IMR-90 (cell line): ENCODE results near the gene WNT6. TPM values are rescaled to one million over a fixed set of nuclear protein-coding genes. Genes with fewer than 3 reads are reported as not detected.

Experiments used
- ATAC-seq: fragments of 200-7000 bp; cut with Tn5 transposase; 2 replicates; pipeline ENCODE4 v1.9.1; 2020; ENCODE audit warnings: low read depth, mild to moderate bottlenecking, moderate library complexity
- BruUV-seq: library from RNA; stranded (reverse); fragments of 400-500 nt; replicated peaks from 2 replicates; lab custom pipeline; 2021; lab: Mats Ljungman, UMichigan
- CTCF ChIA-PET: fragments of 300-600 bp; formaldehyde crosslinking; extraction: SDS; loops from one replicate; lab custom pipeline; 2021; ENCODE audit warnings: antibody characterized with exemption; lab: Yijun Ruan, JAX
- POLR2A ChIA-PET: fragments of 300-600 bp; sonication (Branson Sonifier 250); formaldehyde crosslinking; loops from one replicate; lab custom pipeline; 2022; ENCODE audit warnings: antibody characterized with exemption; ENCODE audit not compliant: unreplicated experiment; lab: Charles Lee
- DNase-seq: peaks from one replicate; pipeline ENCODE4 v3.0.0; 2013
- H2AFZ ChIP-seq: replicated peaks from 2 replicates; pipeline ENCODE3; 2013; ENCODE audit warnings: low read length, mild to moderate bottlenecking; ENCODE audit not compliant: poor library complexity
- H2AK5ac ChIP-seq: 2 replicates; pipeline ENCODE4 v1.6.1; 2013; ENCODE audit warnings: low read depth, low read length, inconsistent platforms
- H2AK9ac ChIP-seq: replicated peaks from 2 replicates; pipeline ENCODE3; 2013; ENCODE audit warnings: mild to moderate bottlenecking, low read depth, low read length, moderate library complexity; ENCODE audit not compliant: poor library complexity
- H2BK120ac ChIP-seq: 2 replicates; pipeline ENCODE4 v1.6.1; 2013; ENCODE audit warnings: low read depth, low read length, inconsistent platforms
- H2BK15ac ChIP-seq: 3 replicates; pipeline ENCODE4 v1.6.1; 2013; ENCODE audit warnings: low read depth, low read length, inconsistent platforms
- H2BK20ac ChIP-seq: 2 replicates; pipeline ENCODE4 v1.6.1; 2013; ENCODE audit warnings: low read depth, mild to moderate bottlenecking, inconsistent platforms, low read length, moderate library complexity
- H2BK5ac ChIP-seq: 2 replicates; pipeline ENCODE4 v1.6.1; 2013; ENCODE audit warnings: mild to moderate bottlenecking, low read depth, low read length, inconsistent platforms; ENCODE audit not compliant: poor library complexity, severe bottlenecking
- H3K14ac ChIP-seq: replicated peaks from 2 replicates; pipeline ENCODE4 v1.6.1; 2013; ENCODE audit warnings: low read depth, low read length, inconsistent platforms
- H3K18ac ChIP-seq: 2 replicates; pipeline ENCODE4 v1.6.1; 2013; ENCODE audit warnings: low read depth, low read length, control low read depth
- H3K23ac ChIP-seq: 2 replicates; pipeline ENCODE4 v1.6.1; 2013; ENCODE audit warnings: low read depth, low read length, inconsistent platforms
- H3K27ac ChIP-seq: 2 replicates; pipeline ENCODE4 v1.5.1; 2013; ENCODE audit warnings: mild to moderate bottlenecking, control low read depth, low read length; ENCODE audit not compliant: insufficient read depth
- H3K27me3 ChIP-seq: 2 replicates; pipeline ENCODE4 v1.6.1; 2013; ENCODE audit warnings: low read length; ENCODE audit not compliant: control insufficient read depth, insufficient read depth
- H3K36me3 ChIP-seq: 2 replicates; pipeline ENCODE4 v1.6.1; 2013; ENCODE audit warnings: low read length, mixed read lengths; ENCODE audit not compliant: control insufficient read depth, insufficient read depth
- H3K4ac ChIP-seq: 2 replicates; pipeline ENCODE4 v1.6.1; 2013; ENCODE audit warnings: low read depth, low read length, inconsistent platforms
- H3K4me1 ChIP-seq: 2 replicates; pipeline ENCODE4 v1.6.1; 2013; ENCODE audit warnings: low read length, mixed read lengths; ENCODE audit not compliant: control insufficient read depth, insufficient read depth
- H3K4me2 ChIP-seq: 2 replicates; pipeline ENCODE4 v1.6.1; 2013; ENCODE audit warnings: low read depth, mild to moderate bottlenecking, control low read depth, low read length, moderate library complexity
- H3K4me3 ChIP-seq: 2 replicates; pipeline ENCODE4 v1.5.1; 2013; ENCODE audit warnings: low read depth, mild to moderate bottlenecking, control low read depth, low read length, moderate library complexity; ENCODE audit not compliant: insufficient read depth
- H3K56ac ChIP-seq: 2 replicates; pipeline ENCODE4 v1.6.1; 2013; ENCODE audit warnings: low read length, inconsistent platforms; ENCODE audit not compliant: insufficient read depth; ENCODE audit errors: extremely low read depth
- H3K79me1 ChIP-seq, 2 experiments: 2 replicates each; pipeline ENCODE4 v1.6.1; 2013; ENCODE audit warnings: low read length in 2 of 2, inconsistent platforms in 1 of 2, low read depth in 1 of 2
- H3K9ac ChIP-seq: 2 replicates; pipeline ENCODE4 v1.6.1; 2013; ENCODE audit warnings: low read depth, low read length, control low read depth
- H3K9me1 ChIP-seq: 2 replicates; pipeline ENCODE4 v1.6.1; 2013; ENCODE audit warnings: low read length, inconsistent platforms; ENCODE audit not compliant: insufficient read depth
- H3K9me3 ChIP-seq: 2 replicates; pipeline ENCODE4 v1.6.1; 2013; ENCODE audit warnings: low read length; ENCODE audit not compliant: control insufficient read depth, insufficient read depth
- H4K20me1 ChIP-seq: 2 replicates; pipeline ENCODE4 v1.6.1; 2013; ENCODE audit warnings: low read length, inconsistent platforms; ENCODE audit not compliant: insufficient read depth
- H4K5ac ChIP-seq: 2 replicates; pipeline ENCODE4 v1.6.1; 2013; ENCODE audit warnings: mild to moderate bottlenecking, low read depth, low read length, control low read depth
- H4K8ac ChIP-seq, 2 experiments: 2 replicates each; pipeline ENCODE4 v1.6.1; 2013; ENCODE audit warnings: low read depth in 2 of 2, low read length in 2 of 2, control low read depth in 1 of 2, inconsistent platforms in 1 of 2
- H4K91ac ChIP-seq: 2 replicates; pipeline ENCODE4 v1.6.1; 2013; ENCODE audit warnings: low read depth, low read length, inconsistent platforms; ENCODE audit not compliant: insufficient read depth
- MXI1 ChIP-seq: IDR thresholded peaks from 2 replicates; pipeline ENCODE4 v1.6.1; 2012; ENCODE audit warnings: low read depth, mild to moderate bottlenecking, low read length, moderate library complexity, borderline replicate concordance
- NFE2L2 ChIP-seq: fragments of 150-350 bp; IDR thresholded peaks from 2 replicates; pipeline ENCODE4 v1.6.1; 2016; ENCODE audit warnings: low read depth, mild to moderate bottlenecking, low read length
- POLR2A ChIP-seq: IDR thresholded peaks from 2 replicates; pipeline ENCODE4 v1.6.1; 2012; ENCODE audit warnings: mild to moderate bottlenecking, low read depth, low read length
- WGBS, 2 experiments: methylation state at CpG; one replicate each; pipeline versions ENCODE4 v1.1.5 to v1.1.7; 2013; ENCODE audit warnings: missing lambda C conversion rate in 2 of 2; ENCODE audit not compliant: insufficient read length in 1 of 2; ENCODE audit errors: extremely low coverage in 2 of 2; 5-methylcytosine and 5-hydroxymethylcytosine counted together
- dilution Hi-C: fragments of 300-500 bp; cut with HindIII; formaldehyde crosslinking; loops from one replicate; pipeline ENCODE4 v1.14.3; 2018; ENCODE audit warnings: low sequenced_read_pairs; ENCODE audit not compliant: unreplicated experiment
- in situ Hi-C: fragments of 300-500 bp; cut with MboI; formaldehyde crosslinking; loops from 3 replicates; pipeline ENCODE4 v1.14.3; 2019; ENCODE audit warnings: low sequenced_read_pairs, inconsistent platforms, mixed read lengths
- intact Hi-C: fragments of 100-400 bp; cut with micrococcal nuclease; formaldehyde crosslinking; loops from 2 replicates; pipeline ENCODE4 v1.10.0; 2022
- polyA plus RNA-seq, 3 experiments: library from polyadenylated mRNA; depleted of rRNA; stranded (reverse); fragments of >200 nt; gene quantifications; 2 replicates each; pipeline ENCODE4 v1.2.3, GENCODE V29; 2012; ENCODE audit warnings: low replicate concordance in 1 of 3
- total RNA-seq: library from RNA; depleted of rRNA; stranded (reverse); fragments of >200 nt; gene quantifications from 2 replicates; pipeline ENCODE4 v1.2.3, GENCODE V29; 2012
- TF ChIP-seq, protein P1 (sequence below): fragments of 150-350 bp; IDR thresholded peaks from 2 replicates; pipeline ENCODE4 v1.6.1; 2017; ENCODE audit warnings: mild to moderate bottlenecking, antibody characterized with exemption, low read length, low read depth

The WNT6 gene
- total and polyA plus RNA-seq, 2 of the 4 experiments (the other 2 are of a cell fraction) = not detected

DNA sequence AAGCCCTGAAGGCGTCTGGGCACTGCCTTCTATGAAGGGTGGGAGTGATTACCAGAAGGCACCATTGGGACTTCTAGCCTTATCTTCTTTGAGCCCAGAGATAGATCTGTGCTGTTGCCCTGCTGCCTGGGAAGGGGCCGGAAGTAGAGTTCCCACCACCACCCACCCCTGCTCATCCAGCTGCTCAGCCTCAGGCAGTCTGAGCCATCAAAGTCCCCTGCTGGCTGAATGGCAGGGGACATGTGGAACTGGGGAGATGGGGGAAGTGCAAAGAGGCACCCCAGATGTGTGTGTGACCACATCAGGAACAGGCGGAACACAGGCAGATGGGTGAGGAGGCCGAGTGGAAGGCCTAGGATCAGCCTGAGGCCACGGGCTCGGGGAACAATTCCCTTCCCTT lies 17.7 kb downstream of the WNT6 start:
- dilution Hi-C loops (no loop called here), intact Hi-C loops (no loop called here), in situ Hi-C loops (no loop called here)
- Histone ChIP-seq H2BK15ac (no peak overlapping the region), H3K14ac (no peak overlapping the region), H3K56ac (no peak overlapping the region), H3K4ac (no peak overlapping the region), H3K36me3 (no peaks in the 10 kb centered on the region), H4K5ac (no peak overlapping the region), H2AFZ (no peak overlapping the region), H4K8ac (no peak overlapping the region), H3K4me3 (no peak overlapping the region), H3K18ac (no peak overlapping the region), H4K20me1 (no peaks in the 10 kb centered on the region), H2BK5ac (no peak overlapping the region), H2AK5ac (no peak overlapping the region), H3K23ac (no peak overlapping the region), H3K4me1 (no peaks in the 10 kb centered on the region), H3K9me1 (no peaks in the 10 kb centered on the region), H2AK9ac (no peak overlapping the region), H3K9ac (no peak overlapping the region), H3K4me2 (no peak overlapping the region), H2BK120ac (no peak overlapping the region), H2BK20ac (no peak overlapping the region), H3K27ac (no peak overlapping the region), H3K27me3 (peaks cover 92% of the 10 kb centered on the region), H3K9me3 (0 out of 2 replicates have a peak, but pooled peaks cover 1% of the 10 kb centered on the region), H3K79me1 (no peaks in the 10 kb centered on the region), H4K91ac (no peak overlapping the region)
- POLR2A ChIA-PET = no interaction called here
- ATAC-seq (no peak), DNase-seq (no peak)
- BruUV-seq = no TSS peak
- no CpG with 5 or more reads among the region's 6 CpGs for WGBS, 2 experiments
- no peak for TF ChIP-seq POLR2A
- no peak for TF ChIP-seq NFE2L2
- no peak for TF ChIP-seq MXI1
- TF ChIP-seq, protein P1, sequence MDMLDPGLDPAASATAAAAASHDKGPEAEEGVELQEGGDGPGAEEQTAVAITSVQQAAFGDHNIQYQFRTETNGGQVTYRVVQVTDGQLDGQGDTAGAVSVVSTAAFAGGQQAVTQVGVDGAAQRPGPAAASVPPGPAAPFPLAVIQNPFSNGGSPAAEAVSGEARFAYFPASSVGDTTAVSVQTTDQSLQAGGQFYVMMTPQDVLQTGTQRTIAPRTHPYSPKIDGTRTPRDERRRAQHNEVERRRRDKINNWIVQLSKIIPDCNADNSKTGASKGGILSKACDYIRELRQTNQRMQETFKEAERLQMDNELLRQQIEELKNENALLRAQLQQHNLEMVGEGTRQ = no peak
- CTCF ChIA-PET = interaction anchor here (1.0 to 4.5 kb wide), 7 partner anchors 10 to 98 kb away, joined by 3 to 49 read pairs (median 4); no protein-coding TSS in a partner anchor
